IMR-90 (cell line): ENCODE results near the gene PNMA6E.

Experiments used
- CEBPB ChIP-seq: IDR thresholded peaks from 2 replicates; pipeline ENCODE4 v1.6.1; 2012; ENCODE audit warnings: low read depth, low read length, improper control_type of control experiment
- CTCF ChIP-seq: conservative IDR thresholded peaks from 2 replicates; pipeline ENCODE4 v1.5.1; 2012; ENCODE audit warnings: mild to moderate bottlenecking, low read depth, low read length, improper control_type of control experiment
- FOS ChIP-seq: fragments of 150-350 bp; IDR thresholded peaks from 2 replicates; pipeline ENCODE4 v1.6.1; 2016; ENCODE audit warnings: low read depth, low read length
- MAFK ChIP-seq: IDR thresholded peaks from 2 replicates; pipeline ENCODE4 v1.6.1; 2012; ENCODE audit warnings: low read depth, low read length, improper control_type of control experiment
- MAZ ChIP-seq: IDR thresholded peaks from 2 replicates; pipeline ENCODE4 v1.6.1; 2012; ENCODE audit warnings: low read depth, mild to moderate bottlenecking, low read length, improper control_type of control experiment, moderate library complexity, borderline replicate concordance
- NFE2L2 ChIP-seq: fragments of 150-350 bp; IDR thresholded peaks from 2 replicates; pipeline ENCODE4 v1.6.1; 2016; ENCODE audit warnings: low read depth, mild to moderate bottlenecking, low read length
- POLR2A ChIP-seq: IDR thresholded peaks from 2 replicates; pipeline ENCODE4 v1.6.1; 2012; ENCODE audit warnings: mild to moderate bottlenecking, low read depth, low read length
- RAD21 ChIP-seq: IDR thresholded peaks from 2 replicates; pipeline ENCODE4 v1.6.1; 2012; ENCODE audit warnings: low read length, improper control_type of control experiment
- RFX5 ChIP-seq: IDR thresholded peaks from 2 replicates; pipeline ENCODE4 v1.8.0; 2012; ENCODE audit warnings: low read depth, mild to moderate bottlenecking, low read length, moderate library complexity
- SMC3 ChIP-seq: fragments of 150-350 bp; IDR thresholded peaks from 2 replicates; pipeline ENCODE4 v1.6.1; 2016; ENCODE audit warnings: low read depth, mild to moderate bottlenecking, antibody characterized with exemption, low read length, moderate library complexity

- TF ChIP-seq FOS, result no peak
- TF ChIP-seq POLR2A, result no peak
- no peak for TF ChIP-seq CTCF
- no peak for TF ChIP-seq RFX5
- TF ChIP-seq MAZ, result no peak
- no peak for TF ChIP-seq CEBPB
- TF ChIP-seq NFE2L2, result no peak
- no peak for TF ChIP-seq MAFK
- peak; percentile 25 for TF ChIP-seq RAD21
- TF ChIP-seq SMC3, result no peak
These were observed 37.4 kb upstream of the PNMA6E start for GRCh38 chrX:153438532-153438931.
